ACC112 (cell line): Measurements from ENCODE around the gene SMTN.

Experiments
- H2AFZ ChIP-seq: fragments of 200-600 bp; sonication (generic); one replicate; pipeline ENCODE4 v1.6.0; 2017; ENCODE audit warnings: antibody characterized with exemption, low read length; ENCODE audit not compliant: unreplicated experiment
- H3K27ac ChIP-seq: fragments of 200-600 bp; sonication (generic); 2 replicates; pipeline ENCODE4 v1.5.1; 2014; ENCODE audit warnings: low read depth, mild to moderate bottlenecking, antibody characterized with exemption, low read length, moderate library complexity
- H3K27me3 ChIP-seq: fragments of 200-600 bp; sonication (generic); 2 replicates; pipeline ENCODE4 v1.6.1; 2014; ENCODE audit warnings: mild to moderate bottlenecking, antibody characterized with exemption, low read length, moderate library complexity, mixed read lengths; ENCODE audit not compliant: insufficient read depth
- H3K36me3 ChIP-seq: fragments of 200-600 bp; sonication (generic); 2 replicates; pipeline ENCODE4 v1.6.1; 2016; ENCODE audit warnings: mild to moderate bottlenecking, antibody characterized with exemption, low read length, moderate library complexity, mixed read lengths; ENCODE audit not compliant: insufficient read depth
- H3K4me1 ChIP-seq: fragments of 200-600 bp; sonication (generic); one replicate; pipeline ENCODE4 v1.6.1; 2016; ENCODE audit warnings: low read length, mixed read lengths; ENCODE audit not compliant: insufficient read depth, unreplicated experiment, control insufficient read depth
- H3K4me3 ChIP-seq: fragments of 200-600 bp; sonication (generic); 2 replicates; pipeline ENCODE4 v1.5.1; 2014; ENCODE audit warnings: mild to moderate bottlenecking, low read depth, low read length
- H3K79me2 ChIP-seq: fragments of 200-600 bp; sonication (generic); one replicate; pipeline ENCODE4 v1.6.0; 2016; ENCODE audit warnings: low read length; ENCODE audit not compliant: control insufficient read depth, unreplicated experiment, insufficient read depth

SMTN gene

DNA sequence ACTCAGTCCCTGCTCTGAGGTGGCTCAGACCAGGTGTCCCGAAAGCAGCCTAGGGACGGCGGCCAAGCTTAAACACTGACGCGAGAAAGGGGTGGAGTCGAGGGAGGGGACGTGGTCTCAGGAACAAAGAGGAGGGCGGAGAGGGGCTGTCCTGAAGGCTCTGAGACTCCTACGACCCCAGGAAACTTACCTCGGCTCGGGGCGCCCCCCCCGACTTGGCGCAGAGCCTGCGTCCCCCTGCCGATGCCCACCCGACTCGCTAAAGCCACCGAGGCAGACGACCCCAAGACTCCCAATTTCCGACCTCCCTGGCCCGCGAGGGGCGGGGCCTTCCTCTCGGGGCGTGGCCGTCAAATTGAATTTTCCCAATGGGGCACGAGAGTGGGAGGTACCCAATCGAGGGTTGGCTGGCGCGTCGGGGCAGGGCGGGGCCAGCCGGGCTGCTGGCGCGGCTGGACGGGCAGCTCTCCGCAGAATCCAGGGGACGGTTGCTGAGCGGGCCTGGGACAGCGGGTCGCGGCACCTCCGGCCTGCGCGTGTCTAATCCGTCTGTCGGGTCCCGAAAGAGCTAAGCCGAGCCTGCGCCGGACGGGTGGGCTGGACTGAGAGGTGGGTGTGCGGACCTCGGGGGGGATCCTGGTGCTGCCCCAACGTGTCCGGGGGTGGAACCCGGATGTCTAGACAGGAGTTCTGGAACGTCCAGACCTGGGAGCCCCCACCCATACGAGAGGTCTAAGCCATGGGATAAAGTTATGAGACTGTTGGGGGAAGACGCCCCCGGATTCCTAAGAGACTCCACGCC, at the start of gene SMTN:
TSS of gene SMTN (plus strand) at position 471 of the 802 bp plus-strand sequence. CDS start 1,941 bp downstream, outside the sequence.
- peak within 1 kb of the TSS; percentile 84 for H3K27ac ChIP-seq
- H2AFZ ChIP-seq = peak within 1 kb of the TSS; percentile 75
- no peaks in the 10 kb centered on the region for H3K27me3 ChIP-seq
- H3K4me1 ChIP-seq = peaks cover 24% of the 10 kb centered on the region
- peak within 1 kb of the TSS; percentile 82 for H3K4me3 ChIP-seq
- H3K36me3 ChIP-seq = no peaks in the 10 kb centered on the region
- peaks cover 42% of the 10 kb centered on the region for H3K79me2 ChIP-seq

DNA sequence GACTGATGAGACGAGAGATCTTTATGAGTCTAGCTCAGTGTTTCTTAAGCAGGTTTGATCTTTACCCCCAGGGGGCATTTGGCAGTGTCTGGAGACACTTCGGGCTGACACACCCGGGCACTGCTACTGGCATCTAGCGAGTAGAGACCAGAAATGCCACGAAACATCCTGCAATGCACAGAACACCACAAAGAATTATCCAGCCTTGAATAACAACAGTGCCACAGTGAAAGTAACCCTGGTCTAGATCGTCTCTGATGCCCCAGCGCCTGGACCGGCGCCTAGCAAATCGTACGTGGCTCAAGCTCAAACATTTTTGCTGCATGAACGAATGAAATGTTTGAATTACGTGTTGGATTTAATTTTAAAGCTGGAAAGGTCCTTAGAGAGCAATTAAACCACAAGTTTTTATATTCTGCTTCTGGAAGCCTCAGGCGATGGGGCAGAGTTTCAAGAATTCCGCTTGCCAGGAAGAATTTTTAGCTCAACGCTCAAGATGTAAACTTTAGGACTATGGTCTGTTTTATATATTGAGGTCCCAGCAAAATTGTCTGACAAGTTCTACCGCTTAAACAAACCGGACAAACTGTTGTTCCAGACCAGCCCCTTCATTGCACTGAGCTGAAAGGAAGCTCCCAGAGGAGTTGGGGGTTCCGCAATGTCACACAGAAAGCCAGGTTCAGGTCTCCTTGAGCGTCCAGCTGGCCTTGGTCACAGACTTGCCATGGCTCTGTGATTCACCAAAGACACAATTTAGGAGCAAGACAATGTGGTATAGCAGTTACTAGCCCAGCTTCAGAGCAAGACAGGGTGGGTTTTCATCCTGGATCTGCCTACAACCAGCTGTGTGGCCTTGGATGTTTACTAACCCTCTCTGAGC, 44.2 kb upstream of the SMTN start:
- peak overlapping the region; percentile 65 for H3K4me3 ChIP-seq

DNA sequence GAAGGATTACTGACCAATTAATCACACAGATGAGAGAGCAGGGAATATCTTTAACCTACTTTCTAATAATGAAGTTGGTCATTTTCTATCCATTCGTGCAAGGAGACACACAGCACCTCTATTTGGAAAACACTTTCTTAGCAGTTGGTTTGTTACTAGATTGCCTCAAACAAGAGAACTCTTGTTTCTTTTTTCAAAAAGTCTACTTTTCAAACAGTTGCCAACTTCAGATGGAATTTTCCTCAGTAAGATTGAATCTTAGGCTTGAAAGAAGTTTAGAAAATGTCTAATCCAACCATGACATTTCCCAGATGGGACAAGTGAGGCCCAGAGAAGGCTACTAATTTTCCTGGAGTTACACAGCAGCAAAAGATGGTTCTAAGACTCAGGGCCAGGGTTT, 42.4 kb upstream of the SMTN start:
- Histone ChIP-seq H3K4me3 (no peak overlapping the region), H3K4me1 (no peaks in the 10 kb centered on the region), H3K27me3 (no peaks in the 10 kb centered on the region), H3K79me2 (no peaks in the 10 kb centered on the region), H2AFZ (no peak overlapping the region), H3K36me3 (no peaks in the 10 kb centered on the region), H3K27ac (no peak overlapping the region)

More for the DNA sequence above, 44.2 kb upstream of the SMTN start:
- no peaks in the 10 kb centered on the region for H3K36me3 ChIP-seq
- H3K27me3 ChIP-seq = no peaks in the 10 kb centered on the region
- H3K27ac ChIP-seq = no peak overlapping the region
- peak overlapping the region; percentile 71 for H2AFZ ChIP-seq
- H3K79me2 ChIP-seq = no peaks in the 10 kb centered on the region
- no peaks in the 10 kb centered on the region for H3K4me1 ChIP-seq

DNA sequence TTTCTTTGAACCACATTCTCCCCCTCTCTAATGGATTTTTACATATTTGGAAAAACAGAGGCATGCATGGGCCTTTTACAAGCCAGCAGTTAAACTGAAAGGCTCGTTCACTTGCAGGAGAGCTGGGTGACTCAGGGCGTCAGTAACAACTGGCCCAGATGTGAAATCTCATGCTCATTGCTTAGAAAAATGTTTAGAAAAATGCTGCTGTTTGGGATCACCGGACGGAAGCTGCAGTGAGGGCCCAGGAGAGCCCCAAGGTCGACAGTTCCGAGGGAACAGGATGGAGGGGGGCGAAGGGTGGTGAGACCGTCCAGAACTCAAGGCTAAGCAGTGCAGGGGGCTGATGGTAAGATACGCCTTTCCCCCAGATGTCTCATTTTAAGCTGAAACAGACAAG, 41.7 kb upstream of the SMTN start:
- no peak overlapping the region for H2AFZ ChIP-seq
- no peaks in the 10 kb centered on the region for H3K4me1 ChIP-seq
- no peaks in the 10 kb centered on the region for H3K36me3 ChIP-seq
- no peaks in the 10 kb centered on the region for H3K79me2 ChIP-seq
- no peak overlapping the region for H3K4me3 ChIP-seq
- no peaks in the 10 kb centered on the region for H3K27me3 ChIP-seq
- no peak overlapping the region for H3K27ac ChIP-seq

DNA sequence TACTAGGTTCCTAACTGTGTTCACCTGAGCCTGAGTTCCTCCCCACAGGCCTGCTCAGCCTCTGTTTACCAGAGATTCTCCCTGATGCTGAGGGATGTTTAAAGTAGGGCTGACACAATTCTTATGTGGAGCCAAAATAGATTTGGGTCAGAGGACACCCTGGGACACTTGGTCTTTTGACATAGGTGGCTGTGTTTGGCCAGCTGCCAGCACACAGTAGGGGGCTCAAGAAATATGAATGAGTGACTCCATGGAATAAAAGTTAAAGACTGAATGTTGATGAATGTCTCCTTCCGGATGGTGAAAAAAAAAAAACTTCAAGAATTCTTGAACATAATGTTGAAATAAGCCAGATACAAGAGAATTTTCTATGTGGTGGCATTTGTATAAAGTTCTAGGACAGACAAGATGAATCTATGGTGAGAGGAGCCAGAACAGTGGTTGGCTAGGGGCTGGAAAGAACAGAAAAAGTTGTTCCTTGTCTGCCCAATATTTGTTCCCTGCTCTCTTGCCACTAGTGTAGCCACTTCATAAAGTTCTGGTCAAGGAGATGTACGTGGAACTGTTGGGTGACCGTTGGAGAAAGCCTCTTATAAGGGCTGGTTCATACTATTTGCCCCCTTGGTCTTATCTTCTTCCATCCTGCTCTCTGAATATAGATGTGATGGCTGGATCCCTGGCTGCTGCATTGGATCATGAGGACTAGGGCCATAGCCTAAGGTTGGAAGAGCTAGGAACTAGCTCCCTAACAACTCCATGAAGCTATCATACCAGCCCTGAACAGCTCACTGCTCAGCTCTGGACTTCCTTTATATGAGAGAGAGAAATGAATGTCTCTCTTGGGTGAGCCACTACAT, 40.3 kb upstream of the SMTN start:
- H3K79me2 ChIP-seq = no peaks in the 10 kb centered on the region
- H3K36me3 ChIP-seq = no peaks in the 10 kb centered on the region
- no peak overlapping the region for H3K4me3 ChIP-seq
- H3K27ac ChIP-seq = no peak overlapping the region
- H3K4me1 ChIP-seq = no peaks in the 10 kb centered on the region
- no peak overlapping the region for H2AFZ ChIP-seq
- no peaks in the 10 kb centered on the region for H3K27me3 ChIP-seq

DNA sequence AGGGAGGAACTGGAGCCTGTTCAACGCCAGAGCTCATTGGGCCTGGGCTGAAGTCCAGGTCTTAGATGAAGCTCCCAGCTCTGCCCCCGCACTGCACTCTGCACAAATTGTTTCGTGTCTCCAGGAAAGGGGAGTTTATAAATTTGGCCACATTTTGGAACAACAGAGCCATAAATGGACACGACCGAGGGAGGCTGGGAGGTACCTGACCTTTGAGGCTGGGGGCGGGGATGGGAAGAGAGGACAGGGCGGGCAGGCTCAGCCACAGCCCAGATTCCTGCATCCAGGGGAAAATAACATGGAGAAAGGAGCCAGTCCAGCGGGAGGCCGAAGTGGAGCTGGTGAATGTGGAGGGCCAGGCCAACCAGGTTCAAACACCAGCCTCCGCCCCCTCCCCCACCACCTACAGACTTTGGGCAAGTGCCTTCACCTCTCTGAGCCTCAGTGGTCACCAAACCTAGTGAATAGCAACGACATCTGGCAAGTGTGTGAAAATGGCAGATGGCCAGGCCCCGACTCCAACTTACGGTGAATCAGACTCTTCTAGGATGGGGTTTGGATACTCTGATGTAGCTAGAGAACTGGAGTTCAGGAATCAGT, 36.8 kb upstream of the SMTN start:
- no peaks in the 10 kb centered on the region for H3K79me2 ChIP-seq
- H2AFZ ChIP-seq = no peak overlapping the region
- H3K4me1 ChIP-seq = no peaks in the 10 kb centered on the region
- H3K36me3 ChIP-seq = no peaks in the 10 kb centered on the region
- H3K4me3 ChIP-seq = no peak overlapping the region
- no peaks in the 10 kb centered on the region for H3K27me3 ChIP-seq
- H3K27ac ChIP-seq = no peak overlapping the region

DNA sequence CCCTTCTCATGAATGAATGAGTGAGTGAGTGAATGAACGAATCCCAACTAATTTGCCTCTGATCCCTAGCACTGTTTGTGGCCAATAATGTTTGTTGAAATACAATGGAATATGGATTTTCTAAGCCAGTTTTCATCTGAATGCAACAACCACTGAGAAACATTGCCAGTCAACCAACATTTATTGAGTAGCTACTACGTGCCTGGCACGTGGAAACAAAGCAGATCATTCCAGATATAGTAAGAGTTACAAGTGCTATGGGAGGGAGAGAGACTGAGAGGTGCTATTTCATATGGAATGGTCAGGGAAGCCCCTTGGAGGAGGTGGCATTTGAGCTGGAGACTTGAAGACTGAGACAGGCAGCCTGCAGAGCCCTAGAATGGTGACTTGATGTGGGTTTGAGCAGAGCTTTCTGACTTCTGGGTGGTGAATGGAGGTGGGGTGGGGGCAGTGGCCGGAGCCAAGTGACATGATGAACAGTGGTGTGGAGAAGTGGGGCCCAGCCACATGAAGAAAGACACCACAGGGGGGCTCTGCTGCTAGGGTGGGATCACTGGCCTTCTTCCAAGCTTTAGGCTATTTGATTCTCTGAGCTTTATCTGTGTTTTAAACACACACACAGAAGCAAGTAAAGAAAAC, 35.1 kb upstream of the SMTN start:
- no peak overlapping the region for H3K27ac ChIP-seq

DNA sequence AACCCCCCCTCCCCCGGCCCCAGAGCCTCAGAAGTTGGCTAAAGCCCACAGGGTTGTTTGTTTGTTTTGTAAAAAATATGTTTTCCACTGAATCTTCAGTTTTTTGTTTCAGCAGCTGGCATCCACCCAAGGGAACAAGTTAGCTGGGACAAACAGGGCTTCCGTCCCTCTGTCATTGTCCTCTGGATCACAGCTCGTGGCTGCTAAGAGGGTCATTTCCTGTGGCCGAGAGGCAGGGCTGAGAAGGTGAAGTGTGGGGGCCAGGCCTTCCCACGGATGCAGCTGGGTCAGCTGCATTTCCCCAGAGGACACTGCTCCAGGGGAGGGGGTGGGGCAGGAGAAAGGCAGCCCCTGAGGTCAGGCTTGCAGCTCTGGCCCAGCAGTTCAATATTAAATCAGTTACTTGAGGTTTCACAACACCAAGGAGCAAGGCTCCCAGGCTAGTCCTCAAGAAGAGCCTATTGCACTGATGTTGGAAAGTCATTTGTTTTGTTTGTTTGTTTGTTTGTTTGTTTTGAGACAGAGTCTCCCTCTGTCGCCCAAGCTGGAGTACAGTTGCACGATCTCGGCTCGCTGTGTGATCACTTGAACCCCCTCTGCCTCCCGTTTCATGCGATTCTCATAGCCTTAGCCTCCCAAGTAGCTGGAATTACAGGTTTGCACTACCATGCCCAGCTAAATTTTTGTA, 34.4 kb upstream of the SMTN start:
- H3K36me3 ChIP-seq = no peaks in the 10 kb centered on the region
- no peaks in the 10 kb centered on the region for H3K27me3 ChIP-seq
- H3K27ac ChIP-seq = no peak overlapping the region
- no peak overlapping the region for H3K4me3 ChIP-seq
- no peak overlapping the region for H2AFZ ChIP-seq
- H3K79me2 ChIP-seq = no peaks in the 10 kb centered on the region
- H3K4me1 ChIP-seq = no peaks in the 10 kb centered on the region

More for the DNA sequence above, 35.1 kb upstream of the SMTN start:
- H3K27me3 ChIP-seq = no peaks in the 10 kb centered on the region
- no peaks in the 10 kb centered on the region for H3K79me2 ChIP-seq
- H3K4me1 ChIP-seq = no peaks in the 10 kb centered on the region
- no peak overlapping the region for H2AFZ ChIP-seq
- no peaks in the 10 kb centered on the region for H3K36me3 ChIP-seq
- H3K4me3 ChIP-seq = no peak overlapping the region

DNA sequence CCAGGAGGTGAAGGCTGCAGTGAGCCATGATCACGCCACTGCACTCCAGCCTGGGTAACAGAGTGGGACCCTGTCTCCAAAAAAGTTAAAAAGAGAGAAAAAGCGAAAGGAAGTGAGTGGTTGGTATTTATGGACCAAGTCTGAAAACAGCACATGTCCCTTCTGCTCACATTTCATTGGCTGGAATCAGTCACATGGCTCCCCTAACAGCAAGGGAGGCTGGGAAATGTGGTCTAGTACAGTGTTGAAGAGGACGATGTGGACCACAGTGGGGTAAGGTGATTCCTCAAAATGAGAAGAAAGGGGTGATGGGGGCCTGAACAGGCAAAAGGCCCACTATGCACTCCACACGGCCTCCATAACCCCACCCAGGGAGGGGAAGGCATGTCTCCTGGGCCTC, 32.5 kb upstream of the SMTN start:
- Histone ChIP-seq H3K36me3 (no peaks in the 10 kb centered on the region), H2AFZ (no peak overlapping the region), H3K4me1 (no peaks in the 10 kb centered on the region), H3K4me3 (no peak overlapping the region), H3K79me2 (no peaks in the 10 kb centered on the region), H3K27me3 (no peaks in the 10 kb centered on the region), H3K27ac (no peak overlapping the region)
